PC-9 (cell line): ENCODE data around the gene B3GAT2. TPM values are rescaled to one million over a fixed set of nuclear protein-coding genes. Genes with fewer than 3 reads are reported as not detected.

Experiments used
- BruUV-seq: library from RNA; stranded (reverse); fragments of 400-500 nt; replicated peaks from 2 replicates; lab custom pipeline; 2021; lab: Mats Ljungman, UMichigan
- CTCF ChIA-PET: fragments of 300-600 bp; sonication (Branson Sonifier 250); formaldehyde crosslinking; loops from one replicate; lab custom pipeline; 2022; ENCODE audit warnings: antibody characterized with exemption; lab: Charles Lee
- POLR2A ChIA-PET: fragments of 300-600 bp; sonication (Branson Sonifier 250); formaldehyde crosslinking; loops from one replicate; lab custom pipeline; 2022; ENCODE audit warnings: antibody characterized with exemption; ENCODE audit not compliant: unreplicated experiment; lab: Charles Lee
- DNase-seq, 2 experiments: peaks; one replicate each; pipeline versions ENCODE4 v3.0.0 to v3.0.0-alpha.2; 2015 to 2022; ENCODE audit warnings: mixed read lengths in 1 of 2
- H2AFZ ChIP-seq: fragments of 200-600 bp; sonication (generic); 2 replicates; pipeline ENCODE4 v1.8.1; 2017; ENCODE audit warnings: antibody characterized with exemption
- H3F3A ChIP-seq: fragments of 200-600 bp; sonication (generic); 2 replicates; pipeline ENCODE4 v1.8.1; 2017; ENCODE audit warnings: antibody characterized with exemption, mild to moderate bottlenecking, low read depth; ENCODE audit not compliant: insufficient read depth
- H3K27ac ChIP-seq: fragments of 200-600 bp; sonication (generic); 2 replicates; pipeline ENCODE4 v1.6.1; 2016; ENCODE audit warnings: mixed run types
- H3K27me3 ChIP-seq: fragments of 200-600 bp; sonication (generic); 2 replicates; pipeline ENCODE4 v1.6.1; 2016; ENCODE audit warnings: low read depth, mixed run types; ENCODE audit not compliant: insufficient read depth
- H3K36me3 ChIP-seq: fragments of 200-600 bp; sonication (generic); 2 replicates; pipeline ENCODE4 v1.6.1; 2016; ENCODE audit warnings: low read depth, mixed run types
- H3K4me1 ChIP-seq: fragments of 200-600 bp; sonication (generic); replicated peaks from 2 replicates; pipeline ENCODE4 v1.6.1; 2016; ENCODE audit warnings: mixed run types; ENCODE audit not compliant: insufficient read depth
- H3K4me2 ChIP-seq: fragments of 200-600 bp; sonication (generic); 2 replicates; pipeline ENCODE4 v1.6.1; 2017; ENCODE audit warnings: mixed run types
- H3K4me3 ChIP-seq: fragments of 200-600 bp; sonication (generic); 2 replicates; pipeline ENCODE4 v1.6.1; 2016; ENCODE audit warnings: mixed run types
- H3K79me2 ChIP-seq: fragments of 200-600 bp; sonication (generic); 2 replicates; pipeline ENCODE4 v1.6.1; 2017; ENCODE audit warnings: low read depth, mixed run types
- H3K9me2 ChIP-seq: fragments of 200-600 bp; sonication (generic); 2 replicates; pipeline ENCODE4 v1.8.1; 2017; ENCODE audit warnings: mild to moderate bottlenecking; ENCODE audit not compliant: insufficient read depth
- H3K9me3 ChIP-seq: fragments of 200-600 bp; sonication (generic); 2 replicates; pipeline ENCODE4 v1.8.1; 2016; ENCODE audit warnings: low read depth; ENCODE audit not compliant: insufficient read depth
- H4K20me1 ChIP-seq: fragments of 200-600 bp; sonication (generic); 2 replicates; pipeline ENCODE4 v1.8.1; 2017; ENCODE audit not compliant: insufficient read depth
- EZH2 ChIP-seq: fragments of 200-600 bp; sonication (generic); IDR thresholded peaks from 2 replicates; pipeline ENCODE4 v1.8.0; 2017; ENCODE audit warnings: antibody characterized with exemption, low read depth
- intact Hi-C: fragments of 100-400 bp; cut with micrococcal nuclease; formaldehyde crosslinking; loops from one replicate; pipeline ENCODE4 v1.10.0; 2022; ENCODE audit not compliant: unreplicated experiment
- total RNA-seq: library from RNA; stranded (reverse); gene quantifications from 2 replicates; pipeline ENCODE4 v1.2.3, GENCODE V29; 2021
- TF ChIP-seq, protein P1 (sequence below): fragments of 200-600 bp; sonication (generic); conservative IDR thresholded peaks from 2 replicates; pipeline ENCODE4 v1.6.1; 2017; ENCODE audit warnings: mixed run types, antibody characterized with exemption, mild to moderate bottlenecking, moderate library complexity

B3GAT2 gene
- total RNA-seq, 1 experiment from 2014 or later = not detected

DNA sequence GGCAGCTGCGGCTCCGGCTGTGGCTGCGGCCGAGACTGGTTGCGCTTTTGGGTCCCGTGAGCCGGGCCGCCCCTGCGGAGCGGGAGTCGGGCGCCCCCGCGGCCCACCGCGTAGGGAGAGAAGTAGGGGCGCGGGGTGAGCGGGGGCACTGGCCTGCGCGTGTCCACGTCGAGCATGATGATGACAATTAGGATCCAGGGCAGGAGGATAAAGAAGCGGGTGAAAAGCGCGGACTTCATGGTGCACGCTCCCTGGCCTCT lies 739 bp downstream of the B3GAT2 start:
- H3K4me2 ChIP-seq = peak overlapping the region; percentile 64
- ChIA-PET CTCF (interaction anchor here (0.8 to 1.8 kb wide), 4 partner anchors 249 to 735 kb away, joined by 4 to 8 read pairs (median 6); no protein-coding TSS in a partner anchor), POLR2A (no interaction called here)
- peaks cover 14% of the 10 kb centered on the region for H3K27me3 ChIP-seq
- intact Hi-C loops = loop anchor here (5.0 to 10.0 kb wide), 3 partner anchors 434 to 731 kb away; no protein-coding TSS in a partner anchor
- H4K20me1 ChIP-seq = no peaks in the 10 kb centered on the region
- no TSS peak for BruUV-seq
- no peaks in the 10 kb centered on the region; the same call in 1 of the 2 replicates for H3K9me2 ChIP-seq
- peak overlapping the region; percentile 8; the same call in 1 of the 2 replicates for H3K4me3 ChIP-seq
- H3F3A ChIP-seq = no peaks in the 10 kb centered on the region
- H3K9me3 ChIP-seq = no peaks in the 10 kb centered on the region
- DNase-seq = no peak
- no peaks in the 10 kb centered on the region for H3K79me2 ChIP-seq
- no peak overlapping the region for H3K27ac ChIP-seq
- no peaks in the 10 kb centered on the region for H3K36me3 ChIP-seq
- TF ChIP-seq EZH2 = no peak
- TF ChIP-seq, protein P1, sequence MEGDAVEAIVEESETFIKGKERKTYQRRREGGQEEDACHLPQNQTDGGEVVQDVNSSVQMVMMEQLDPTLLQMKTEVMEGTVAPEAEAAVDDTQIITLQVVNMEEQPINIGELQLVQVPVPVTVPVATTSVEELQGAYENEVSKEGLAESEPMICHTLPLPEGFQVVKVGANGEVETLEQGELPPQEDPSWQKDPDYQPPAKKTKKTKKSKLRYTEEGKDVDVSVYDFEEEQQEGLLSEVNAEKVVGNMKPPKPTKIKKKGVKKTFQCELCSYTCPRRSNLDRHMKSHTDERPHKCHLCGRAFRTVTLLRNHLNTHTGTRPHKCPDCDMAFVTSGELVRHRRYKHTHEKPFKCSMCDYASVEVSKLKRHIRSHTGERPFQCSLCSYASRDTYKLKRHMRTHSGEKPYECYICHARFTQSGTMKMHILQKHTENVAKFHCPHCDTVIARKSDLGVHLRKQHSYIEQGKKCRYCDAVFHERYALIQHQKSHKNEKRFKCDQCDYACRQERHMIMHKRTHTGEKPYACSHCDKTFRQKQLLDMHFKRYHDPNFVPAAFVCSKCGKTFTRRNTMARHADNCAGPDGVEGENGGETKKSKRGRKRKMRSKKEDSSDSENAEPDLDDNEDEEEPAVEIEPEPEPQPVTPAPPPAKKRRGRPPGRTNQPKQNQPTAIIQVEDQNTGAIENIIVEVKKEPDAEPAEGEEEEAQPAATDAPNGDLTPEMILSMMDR = peak; percentile 19
- H3K4me1 ChIP-seq = no peaks in the 10 kb centered on the region
- no peak overlapping the region for H2AFZ ChIP-seq

DNA sequence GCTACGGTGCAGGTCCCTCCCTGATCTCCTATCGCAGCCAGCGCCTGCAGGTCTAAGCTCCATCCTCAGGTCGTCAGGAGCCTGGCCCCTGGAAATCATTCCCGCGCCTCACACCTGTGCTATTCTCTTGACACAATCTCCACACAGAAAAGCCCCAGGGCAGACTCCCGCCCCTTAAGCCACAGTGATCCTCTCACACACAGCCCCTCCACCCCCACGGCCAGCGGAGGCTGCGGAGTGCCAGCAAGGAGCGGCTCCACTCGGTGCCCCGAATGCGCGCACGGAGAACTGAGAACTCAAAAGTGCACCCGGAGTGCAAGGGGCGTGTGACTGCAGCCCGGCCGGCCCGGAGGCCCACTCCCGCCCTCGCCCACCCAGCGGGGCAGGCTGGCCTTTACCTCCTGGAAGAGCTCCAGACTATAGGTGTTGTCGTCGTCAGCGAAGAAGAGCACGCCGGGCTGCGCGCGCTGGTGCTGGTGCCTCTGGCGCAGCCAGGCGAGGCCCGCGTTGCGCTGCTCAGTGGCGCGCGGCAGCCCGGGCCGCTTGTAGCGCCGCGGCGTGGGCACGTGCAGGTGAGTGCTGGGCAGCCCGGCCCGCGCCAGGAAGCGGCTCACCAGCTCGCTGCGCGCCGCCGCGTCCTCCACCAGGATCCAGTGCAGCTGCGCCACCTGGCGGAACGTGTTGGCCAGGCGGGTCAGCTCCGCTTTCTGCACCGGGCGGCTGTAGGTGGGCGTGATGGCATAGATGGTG lies 1.2 kb downstream of the B3GAT2 start:
- H3K4me2 ChIP-seq = peak overlapping the region; percentile 64
- no peaks in the 10 kb centered on the region; the same call in 1 of the 2 replicates for H3K9me2 ChIP-seq
- no peak overlapping the region for H2AFZ ChIP-seq
- POLR2A ChIA-PET = no interaction called here
- BruUV-seq = no TSS peak
- CTCF ChIA-PET = interaction anchor here (0.6 to 1.8 kb wide), 5 partner anchors 249 to 1371 kb away, joined by 4 to 8 read pairs (median 6); no protein-coding TSS in a partner anchor
- TF ChIP-seq, protein P1 = peak; percentile 71
- no peak for TF ChIP-seq EZH2
- no peaks in the 10 kb centered on the region for H3K79me2 ChIP-seq
- H4K20me1 ChIP-seq = no peaks in the 10 kb centered on the region
- H3F3A ChIP-seq = no peaks in the 10 kb centered on the region
- peak overlapping the region; percentile 8; the same call in 1 of the 2 replicates for H3K4me3 ChIP-seq
- no peaks in the 10 kb centered on the region for H3K36me3 ChIP-seq
- no peaks in the 10 kb centered on the region for H3K4me1 ChIP-seq
- H3K27me3 ChIP-seq = peaks cover 14% of the 10 kb centered on the region
- no peaks in the 10 kb centered on the region for H3K9me3 ChIP-seq
- no peak overlapping the region for H3K27ac ChIP-seq
- peak in 1 of 2 experiments; percentile 79 for DNase-seq
- intact Hi-C loops = loop anchor here (5.0 to 10.0 kb wide), 3 partner anchors 433 to 731 kb away; no protein-coding TSS in a partner anchor

GRCh38 chr6:70954750-70955149 lies 2.1 kb downstream of the B3GAT2 start:
- H4K20me1 ChIP-seq = no peaks in the 10 kb centered on the region
- CTCF ChIA-PET = interaction anchor here (1.6 kb wide), 1 partner anchor 248 kb away, joined by 4 read pairs; no protein-coding TSS in a partner anchor
- H3K4me1 ChIP-seq = no peaks in the 10 kb centered on the region
- POLR2A ChIA-PET = no interaction called here
- intact Hi-C loops = loop anchor here (5.0 to 10.0 kb wide), 3 partner anchors 432 to 730 kb away; no protein-coding TSS in a partner anchor
- no TSS peak for BruUV-seq
- no peaks in the 10 kb centered on the region for H3F3A ChIP-seq
- H3K9me3 ChIP-seq = no peaks in the 10 kb centered on the region
- no peak overlapping the region for H2AFZ ChIP-seq
- no peak overlapping the region for H3K4me2 ChIP-seq
- TF ChIP-seq, protein P1 = no peak
- TF ChIP-seq EZH2 = no peak
- H3K9me2 ChIP-seq = no peaks in the 10 kb centered on the region; the same call in 1 of the 2 replicates
- H3K27ac ChIP-seq = no peak overlapping the region
- H3K79me2 ChIP-seq = no peaks in the 10 kb centered on the region
- H3K27me3 ChIP-seq = peaks cover 14% of the 10 kb centered on the region
- H3K4me3 ChIP-seq = no peak overlapping the region
- H3K36me3 ChIP-seq = no peaks in the 10 kb centered on the region
- no peak for DNase-seq
